GM19324 (cell line): ENCODE data around the gene NEXN.
"Not testable (repeated sequence)": the region's sequence is repeated elsewhere in the genome, so short reads cannot be mapped to it uniquely, and the experiment has no call there.

Experiments used
- ATAC-seq: cut with Tn5 transposase; IDR thresholded peaks from one replicate; pipeline ENCODE4 v1.9.1; 2021; ENCODE audit warnings: mild to moderate bottlenecking, moderate library complexity; ENCODE audit not compliant: unreplicated experiment, low FRiP score

The NEXN gene

DNA sequence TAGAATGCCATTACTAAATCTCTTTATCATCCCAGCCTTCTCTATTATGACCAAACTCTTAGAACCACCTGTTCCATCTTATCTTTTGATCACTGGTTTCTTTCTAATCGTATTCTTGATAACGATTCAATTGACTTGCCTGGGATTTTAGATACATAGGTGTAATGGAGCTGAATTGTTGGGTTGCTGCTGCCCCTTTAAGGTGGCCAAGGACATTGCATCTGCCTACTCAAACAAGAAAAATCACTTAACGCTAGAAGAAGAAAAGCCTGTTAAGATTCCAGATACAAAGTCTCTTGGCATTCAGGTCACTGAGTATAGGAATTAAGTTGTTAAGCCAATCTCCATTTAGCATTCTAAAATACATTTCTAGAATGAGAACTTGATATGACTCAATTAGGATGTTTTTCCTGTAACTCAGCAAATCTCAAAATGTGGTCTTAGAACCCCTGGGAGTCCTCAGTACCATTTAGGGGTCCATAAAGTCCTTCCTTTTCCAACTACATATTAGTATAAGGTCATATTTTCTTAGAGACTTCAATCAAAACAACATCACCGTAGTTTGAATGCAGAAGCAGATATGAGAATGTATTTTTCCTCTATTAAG is 12.4 kb downstream of the NEXN start:
- ATAC-seq = no peak

DNA sequence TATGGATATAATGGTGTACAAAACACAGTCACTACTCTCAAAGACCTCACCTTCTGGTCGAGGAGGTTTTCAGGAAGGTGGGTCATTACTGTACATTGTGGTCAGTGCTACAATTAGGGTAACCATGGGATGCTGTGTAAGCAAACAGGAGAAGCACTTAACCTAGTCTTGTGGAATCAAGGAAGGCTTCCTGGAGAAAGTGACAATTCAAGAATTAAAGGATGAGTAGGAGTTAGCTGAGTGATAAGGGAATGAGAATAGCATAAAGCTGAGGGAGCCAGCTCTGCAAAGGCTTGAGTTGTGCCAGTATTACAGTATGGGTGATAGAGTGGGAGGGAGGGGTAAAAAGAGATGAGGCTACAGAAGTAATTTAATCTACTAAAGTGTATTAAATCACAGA is 17.2 kb downstream of the NEXN start:
- ATAC-seq = no peak

DNA sequence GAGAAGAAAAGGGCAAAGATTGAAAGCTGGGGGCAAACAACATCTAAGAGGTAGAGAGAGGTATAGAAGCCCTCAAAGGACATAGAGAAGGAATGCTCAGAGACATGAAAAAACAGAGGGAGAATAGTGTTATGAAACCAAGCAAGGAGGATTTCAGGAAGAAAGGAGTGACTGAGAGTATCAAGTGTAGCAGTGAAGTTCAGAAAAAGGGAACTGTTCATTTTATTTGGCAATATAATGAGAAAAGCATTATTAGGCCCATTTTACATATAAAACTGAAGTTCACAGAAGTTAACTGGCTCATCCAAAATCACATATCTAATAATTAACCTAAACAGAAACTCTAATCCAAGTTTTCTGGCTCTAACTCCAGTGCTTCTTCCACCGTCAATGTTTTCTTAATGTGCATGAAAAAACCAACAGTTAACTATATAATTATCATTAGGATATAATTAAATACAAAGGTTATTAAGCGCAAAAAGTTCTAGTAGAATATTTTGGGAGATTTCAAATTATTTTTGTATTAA is 17.7 kb downstream of the NEXN start:
- no peak for ATAC-seq

- ATAC-seq = no peak
Observed at GRCh38 chr1:77906624-77907023, 18.2 kb downstream of the NEXN start.

GRCh38 chr1:77910116-77910515 is 21.7 kb downstream of the NEXN start:
- no peak for ATAC-seq

GRCh38 chr1:77918918-77919317 is 30.5 kb downstream of the NEXN start:
- ATAC-seq = not testable (repeated sequence)

DNA sequence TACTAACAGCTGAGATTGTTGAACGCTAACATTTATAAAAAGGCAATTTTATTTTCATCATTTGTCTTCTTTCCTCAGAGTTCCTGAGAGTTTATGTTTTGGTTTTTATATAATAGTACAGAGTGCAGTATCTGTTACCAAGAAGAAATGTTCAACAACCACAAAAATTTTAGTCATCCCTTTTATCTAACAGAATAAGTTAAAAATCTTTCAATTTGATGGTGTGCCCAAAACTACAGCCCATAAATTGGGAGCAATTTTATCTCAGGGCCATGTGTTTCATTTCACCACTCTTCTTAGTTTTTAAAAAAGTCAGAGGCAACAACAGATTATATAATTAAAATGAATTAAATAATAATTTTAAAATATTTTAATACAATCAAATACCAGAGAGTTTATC is 37.1 kb downstream of the NEXN start:
- no peak for ATAC-seq

- no peak for ATAC-seq
Observed at GRCh38 chr1:77925956-77926355, 37.5 kb downstream of the NEXN start.

DNA sequence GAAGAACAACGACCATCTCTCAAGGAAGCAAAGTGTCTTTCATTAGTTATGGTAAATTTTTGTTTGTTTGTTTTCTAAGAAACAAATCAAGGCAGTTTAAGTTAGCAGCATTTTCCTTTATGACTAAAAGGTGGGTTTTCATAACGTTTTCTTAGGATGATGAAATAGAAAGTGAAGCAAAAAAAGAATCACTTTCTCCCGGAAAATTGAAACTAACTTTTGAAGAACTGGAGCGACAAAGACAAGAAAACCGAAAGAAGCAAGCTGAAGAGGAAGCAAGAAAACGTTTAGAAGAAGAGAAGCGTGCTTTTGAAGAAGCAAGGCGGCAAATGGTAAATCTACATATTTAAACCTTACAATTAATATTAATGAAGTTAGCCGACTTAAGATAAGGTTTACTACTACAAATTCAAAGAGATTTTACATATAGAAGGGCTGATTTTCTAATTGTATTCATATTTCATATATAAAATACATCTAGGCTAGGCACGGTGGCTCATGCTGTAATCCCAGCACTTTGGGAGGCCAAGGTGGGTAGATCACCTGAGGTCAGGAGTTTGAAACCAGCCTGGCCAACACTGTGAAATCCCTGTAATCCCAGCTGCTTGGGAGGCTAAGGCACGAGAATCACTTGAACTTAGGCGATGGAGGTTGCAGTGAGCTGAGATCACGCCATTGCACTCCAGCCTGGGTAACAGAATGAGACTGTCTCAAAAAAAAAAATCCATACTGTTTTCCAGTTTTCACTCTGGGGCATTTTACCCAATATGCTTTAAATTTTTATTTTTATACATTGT is 38.3 kb downstream of the NEXN start:
- ATAC-seq = no peak

DNA sequence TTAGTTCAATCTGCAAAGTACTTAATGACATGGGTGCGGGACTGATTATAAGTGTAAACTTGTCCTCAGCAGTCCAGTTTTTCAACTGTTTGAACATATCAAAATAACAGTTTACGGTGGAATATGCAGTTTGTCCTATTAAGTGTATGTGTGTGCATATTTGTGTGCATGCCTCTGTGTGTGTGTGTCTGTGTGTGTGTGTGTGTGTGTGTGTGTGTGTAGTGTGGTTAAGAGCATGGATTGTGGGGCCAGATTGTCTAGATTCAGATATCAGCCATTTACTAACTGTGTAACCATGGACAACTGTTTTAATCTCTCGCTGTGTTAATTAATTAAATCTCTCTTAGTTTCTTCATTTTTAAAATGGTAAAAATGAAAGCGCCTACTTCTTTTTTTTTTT is 39.0 kb downstream of the NEXN start:
- ATAC-seq = no peak

- no peak for ATAC-seq
Observed at GRCh38 chr1:77929806-77930205, 41.4 kb downstream of the NEXN start.

- no peak for ATAC-seq
Observed at GRCh38 chr1:77938651-77939050, 50.2 kb downstream of the NEXN start.

DNA sequence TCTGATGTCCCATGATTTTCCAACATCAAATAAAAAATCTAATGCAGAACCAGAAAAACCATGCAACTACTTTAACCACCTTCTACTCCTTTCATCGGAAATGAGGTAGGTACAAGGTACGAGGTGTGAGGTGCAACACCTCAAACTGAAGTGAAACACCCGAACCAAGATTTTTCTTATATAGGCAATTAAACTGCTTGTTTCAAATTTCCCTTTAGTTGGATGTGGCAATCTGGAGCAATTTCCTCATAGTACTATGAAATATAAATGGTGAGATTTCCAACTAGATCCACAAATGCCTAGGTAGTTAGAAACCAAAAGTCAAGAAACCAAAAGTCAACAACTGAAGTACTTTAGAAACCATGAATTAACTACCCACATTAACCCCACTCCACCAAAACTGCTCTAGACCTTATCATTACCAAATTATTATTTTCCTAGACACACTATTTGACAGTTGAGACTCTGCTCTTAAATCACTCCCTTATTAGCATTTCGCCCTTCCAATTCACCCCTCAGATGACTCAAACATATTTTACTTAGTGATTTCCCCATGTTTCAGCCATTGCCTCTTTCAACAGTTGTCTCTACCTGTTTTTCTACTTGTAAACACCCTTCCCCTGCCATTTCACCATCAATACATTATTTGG is 52.6 kb downstream of the NEXN start:
- ATAC-seq = no peak

DNA sequence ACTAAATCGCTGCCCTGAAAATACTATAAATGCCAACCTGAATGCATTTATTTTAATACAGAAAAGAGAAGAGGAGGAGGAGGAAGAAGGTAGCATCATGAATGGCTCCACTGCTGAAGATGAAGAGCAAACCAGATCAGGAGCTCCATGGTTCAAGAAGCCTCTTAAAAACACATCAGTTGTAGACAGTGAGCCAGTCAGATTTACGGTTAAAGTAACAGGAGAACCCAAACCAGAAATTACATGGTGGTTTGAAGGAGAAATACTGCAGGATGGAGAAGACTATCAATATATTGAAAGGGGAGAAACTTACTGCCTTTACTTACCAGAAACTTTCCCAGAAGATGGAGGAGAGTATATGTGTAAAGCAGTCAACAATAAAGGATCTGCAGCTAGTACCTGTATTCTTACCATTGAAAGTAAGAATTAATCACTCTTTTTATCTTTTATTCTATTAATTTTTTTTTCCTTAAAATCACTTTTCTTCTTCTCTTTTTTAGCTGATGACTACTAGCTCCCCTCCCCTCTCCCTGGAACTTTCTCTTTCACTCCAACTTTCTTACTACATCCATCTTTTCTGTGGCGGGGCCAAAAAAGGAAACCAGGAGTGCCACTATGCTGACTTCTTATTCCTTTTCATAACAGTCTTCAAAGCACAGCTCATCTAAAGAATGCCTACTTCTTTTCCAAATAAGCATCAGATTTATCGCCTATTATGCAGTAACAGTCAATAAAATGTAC is 54.1 kb downstream of the NEXN start:
- ATAC-seq = no peak

- ATAC-seq = no peak
Observed at GRCh38 chr1:77945345-77945744, 56.9 kb downstream of the NEXN start.

- ATAC-seq = no peak
Observed at GRCh38 chr1:77948841-77949424, 60.5 kb downstream of the NEXN start.

- ATAC-seq = peak; percentile 69
Observed at GRCh38 chr1:77950873-77951272, 62.4 kb downstream of the NEXN start.

- ATAC-seq = no peak
Observed at GRCh38 chr1:77951328-77951727, 62.9 kb downstream of the NEXN start.

- ATAC-seq = no peak
Observed at GRCh38 chr1:77953907-77954306, 65.5 kb downstream of the NEXN start.

DNA sequence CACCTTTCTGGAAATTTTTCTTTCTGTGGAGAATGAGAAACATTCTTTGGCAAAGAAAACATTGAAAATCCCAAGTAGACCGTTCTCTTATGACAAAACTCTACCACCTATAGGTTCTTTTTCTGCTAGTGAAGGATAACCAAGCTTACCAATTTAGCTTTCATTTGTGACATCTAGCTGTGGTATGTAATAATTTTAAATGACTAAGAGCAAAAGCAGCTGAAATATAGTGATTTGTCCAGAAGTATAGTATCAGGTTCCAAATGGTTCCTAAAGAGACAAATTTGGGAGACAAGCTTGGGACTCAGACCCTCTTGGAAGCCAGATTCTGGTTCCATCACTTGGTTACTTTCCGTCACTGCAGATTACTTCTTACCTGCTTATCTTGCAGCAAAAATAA is 66.1 kb downstream of the NEXN start:
- ATAC-seq = no peak
